ENCODE measurements around the gene ZNF606. TPM values are rescaled to one million over a fixed set of nuclear protein-coding genes. Genes with fewer than 3 reads are reported as not detected.
A peak's percentile ranks its signal among the peaks of the same experiment; 100 is the strongest.
"Not testable (repeated sequence)": the region's sequence is repeated elsewhere in the genome, so short reads cannot be mapped to it uniquely, and the experiment has no call there.

Gene ZNF606
- total RNA-seq, 1 donor from 2014 or later, result 39.1 TPM

DNA sequence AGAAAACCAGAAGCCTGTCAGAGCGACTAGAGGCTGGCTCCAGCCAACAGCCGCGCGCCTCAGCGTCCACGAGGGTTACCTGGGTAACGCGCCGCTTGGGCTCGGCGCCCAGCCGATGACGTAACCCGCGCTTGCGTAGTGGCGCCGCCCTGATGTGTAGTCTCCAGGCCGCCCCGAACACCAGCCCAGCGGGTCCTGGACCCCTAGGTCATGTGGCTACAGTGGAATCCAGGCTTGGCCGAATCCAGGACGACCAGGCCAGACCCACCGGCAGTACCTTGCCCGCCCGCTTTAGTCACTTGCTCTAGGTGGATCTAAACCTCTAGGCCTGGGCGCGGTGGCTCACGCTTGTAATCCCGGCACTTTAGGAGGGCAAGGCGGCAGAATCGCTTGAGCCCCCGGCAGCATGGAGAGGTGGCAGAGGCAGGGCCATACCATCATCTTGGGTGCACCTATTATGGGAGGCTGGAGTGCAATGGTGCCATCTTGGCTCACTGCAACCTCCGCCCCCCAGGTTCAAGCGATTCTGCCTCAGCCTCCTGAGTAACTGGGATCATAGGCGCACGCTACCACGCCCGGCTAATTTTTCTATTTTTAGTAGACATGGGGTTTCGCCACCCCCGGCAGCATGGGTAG is 7.2 kb upstream of the ZNF606 start:
- H3K36me3 Mint-ChIP-seq, result peaks cover 50% of the 10 kb centered on the region
- no peaks in the 10 kb centered on the region for H3K4me1 Mint-ChIP-seq (ENCODE audit: unreplicated experiment)
- H3K9me3 Mint-ChIP-seq, result peaks cover 28% of the 10 kb centered on the region
- no peaks in the 10 kb centered on the region for H3K27me3 Mint-ChIP-seq
- H3K4me3 Mint-ChIP-seq, result no peak overlapping the region
- no peak for DNase-seq (ENCODE audit: extremely low spot score, unreplicated experiment)
- TF ChIP-seq, protein P1, sequence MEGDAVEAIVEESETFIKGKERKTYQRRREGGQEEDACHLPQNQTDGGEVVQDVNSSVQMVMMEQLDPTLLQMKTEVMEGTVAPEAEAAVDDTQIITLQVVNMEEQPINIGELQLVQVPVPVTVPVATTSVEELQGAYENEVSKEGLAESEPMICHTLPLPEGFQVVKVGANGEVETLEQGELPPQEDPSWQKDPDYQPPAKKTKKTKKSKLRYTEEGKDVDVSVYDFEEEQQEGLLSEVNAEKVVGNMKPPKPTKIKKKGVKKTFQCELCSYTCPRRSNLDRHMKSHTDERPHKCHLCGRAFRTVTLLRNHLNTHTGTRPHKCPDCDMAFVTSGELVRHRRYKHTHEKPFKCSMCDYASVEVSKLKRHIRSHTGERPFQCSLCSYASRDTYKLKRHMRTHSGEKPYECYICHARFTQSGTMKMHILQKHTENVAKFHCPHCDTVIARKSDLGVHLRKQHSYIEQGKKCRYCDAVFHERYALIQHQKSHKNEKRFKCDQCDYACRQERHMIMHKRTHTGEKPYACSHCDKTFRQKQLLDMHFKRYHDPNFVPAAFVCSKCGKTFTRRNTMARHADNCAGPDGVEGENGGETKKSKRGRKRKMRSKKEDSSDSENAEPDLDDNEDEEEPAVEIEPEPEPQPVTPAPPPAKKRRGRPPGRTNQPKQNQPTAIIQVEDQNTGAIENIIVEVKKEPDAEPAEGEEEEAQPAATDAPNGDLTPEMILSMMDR (conservative IDR thresholded peaks at IDR 0.05), result no peak
- no peak overlapping the region for H3K27ac Mint-ChIP-seq

DNA sequence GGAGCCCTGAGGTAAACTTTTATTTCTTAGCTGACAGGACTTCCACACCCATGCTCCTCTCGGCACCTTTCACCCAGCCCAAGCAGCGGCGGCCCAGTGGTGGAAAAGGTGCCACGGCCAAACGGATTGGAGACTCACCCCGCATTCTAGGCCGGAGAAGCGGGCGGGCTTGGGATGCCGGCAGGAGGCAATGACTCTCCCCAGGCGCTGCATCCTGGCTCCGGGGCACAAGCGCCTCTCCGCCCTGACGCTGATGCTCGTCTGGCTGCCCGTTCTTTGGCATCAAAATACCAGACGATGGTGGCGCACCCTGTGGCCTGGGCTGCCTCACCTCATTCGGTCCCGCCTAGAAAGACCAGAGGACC is 6.7 kb upstream of the ZNF606 start:
- H3K4me1 Mint-ChIP-seq (ENCODE audit: unreplicated experiment), result no peaks in the 10 kb centered on the region
- peaks cover 32% of the 10 kb centered on the region for H3K9me3 Mint-ChIP-seq
- H3K27ac Mint-ChIP-seq, result no peak overlapping the region
- H3K36me3 Mint-ChIP-seq, result peaks cover 55% of the 10 kb centered on the region
- H3K27me3 Mint-ChIP-seq, result no peaks in the 10 kb centered on the region
- no peak overlapping the region for H3K4me3 Mint-ChIP-seq
- TF ChIP-seq, protein P1 (conservative IDR thresholded peaks at IDR 0.05), result no peak
- DNase-seq (ENCODE audit: extremely low spot score, unreplicated experiment), result no peak

DNA sequence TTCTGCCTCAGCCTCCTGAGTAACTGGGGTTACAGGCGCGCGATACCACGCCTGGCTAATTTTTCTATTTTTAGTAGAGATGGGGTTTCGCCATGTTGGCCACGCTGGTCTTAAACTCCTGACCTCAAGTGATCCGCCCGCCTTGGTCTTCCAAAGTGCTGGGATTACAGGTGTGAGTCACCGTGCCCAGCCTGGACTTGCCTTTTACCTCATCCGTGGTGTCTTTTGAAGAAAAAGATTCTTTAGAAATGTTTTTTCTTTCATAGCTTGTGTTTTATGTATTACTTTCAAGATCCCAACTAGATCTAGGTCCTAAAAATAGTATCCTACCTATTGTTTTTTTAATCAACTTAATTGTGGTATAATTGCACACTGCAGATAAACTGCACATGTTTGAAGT is 6.3 kb upstream of the ZNF606 start:
- H3K27ac Mint-ChIP-seq; H3K4me3 Mint-ChIP-seq; DNase-seq (ENCODE audit: extremely low spot score, unreplicated experiment); H3K27me3 Mint-ChIP-seq; H3K4me1 Mint-ChIP-seq (ENCODE audit: unreplicated experiment): not testable (repeated sequence)
- peaks cover 59% of the 10 kb centered on the region for H3K36me3 Mint-ChIP-seq
- H3K9me3 Mint-ChIP-seq, result peaks cover 35% of the 10 kb centered on the region

DNA sequence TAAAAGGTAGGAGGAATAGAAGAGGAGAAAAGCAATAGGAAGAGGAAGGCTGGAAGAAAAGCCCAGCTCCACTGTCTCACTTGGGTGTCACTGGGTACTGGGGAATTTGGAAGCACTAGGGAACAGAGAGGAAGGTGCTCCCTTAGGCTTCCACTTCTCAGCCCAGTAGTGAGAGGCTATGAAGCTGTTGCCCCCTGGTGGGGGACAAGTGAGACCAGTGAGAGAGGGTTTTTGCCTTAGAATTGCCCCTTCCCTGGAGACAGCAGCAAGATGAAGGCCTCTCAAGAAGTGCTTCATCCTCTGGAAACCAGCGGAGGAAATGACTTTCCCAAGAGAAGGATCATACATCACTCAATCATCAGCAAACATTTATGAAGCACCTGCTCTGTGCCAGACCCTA is 4.7 kb upstream of the ZNF606 start:
- TF ChIP-seq, protein P1 (conservative IDR thresholded peaks at IDR 0.05), result no peak
- H3K9me3 Mint-ChIP-seq, result peaks cover 31% of the 10 kb centered on the region
- no peak overlapping the region for H3K27ac Mint-ChIP-seq
- peaks cover 57% of the 10 kb centered on the region for H3K36me3 Mint-ChIP-seq
- H3K4me1 Mint-ChIP-seq (ENCODE audit: unreplicated experiment), result no peaks in the 10 kb centered on the region
- H3K27me3 Mint-ChIP-seq, result no peaks in the 10 kb centered on the region
- no peak for DNase-seq (ENCODE audit: extremely low spot score, unreplicated experiment)
- H3K4me3 Mint-ChIP-seq, result no peak overlapping the region

DNA sequence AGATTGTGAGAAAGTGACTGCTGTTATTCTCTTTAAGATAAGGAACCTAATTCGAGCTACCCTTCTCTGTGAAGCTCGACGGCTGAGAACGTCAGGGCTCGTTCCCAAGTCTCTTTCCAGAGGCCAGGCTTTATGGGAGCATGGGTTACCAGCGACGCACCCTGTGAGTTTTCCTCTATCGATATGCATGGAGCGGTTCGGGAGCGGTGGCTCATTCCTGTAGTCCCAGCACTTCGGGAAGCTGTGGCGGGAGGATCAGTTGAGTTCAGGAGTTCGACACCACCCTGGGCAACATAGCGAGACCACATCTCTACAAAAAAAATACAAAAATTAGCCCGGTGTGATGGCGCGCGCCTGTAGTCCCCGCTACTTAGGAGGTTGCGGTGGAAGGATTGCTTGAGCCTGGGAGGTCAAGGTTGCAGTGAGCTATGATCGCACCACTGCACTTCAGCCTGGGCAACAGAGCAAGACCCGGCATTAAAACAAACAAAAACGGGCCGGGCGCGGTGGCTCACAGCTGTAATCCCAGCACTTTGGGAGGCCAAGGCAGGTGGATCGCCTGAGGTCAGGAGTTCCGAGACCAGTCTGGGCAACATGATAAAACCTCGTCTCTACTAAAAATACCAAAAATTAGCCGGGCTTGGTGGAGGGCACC is 681 bp upstream of the ZNF606 start:
- no peak for DNase-seq (ENCODE audit: extremely low spot score, unreplicated experiment)
- H3K27me3 Mint-ChIP-seq, result no peaks in the 10 kb centered on the region
- H3K27ac Mint-ChIP-seq, result peak overlapping the region; percentile 81
- H3K9me3 Mint-ChIP-seq, result peaks cover 29% of the 10 kb centered on the region
- H3K4me1 Mint-ChIP-seq (ENCODE audit: unreplicated experiment), result peaks cover 5% of the 10 kb centered on the region
- TF ChIP-seq, protein P1 (conservative IDR thresholded peaks at IDR 0.05), result no peak
- H3K4me3 Mint-ChIP-seq, result peak overlapping the region; percentile 92
- peaks cover 76% of the 10 kb centered on the region for H3K36me3 Mint-ChIP-seq

DNA sequence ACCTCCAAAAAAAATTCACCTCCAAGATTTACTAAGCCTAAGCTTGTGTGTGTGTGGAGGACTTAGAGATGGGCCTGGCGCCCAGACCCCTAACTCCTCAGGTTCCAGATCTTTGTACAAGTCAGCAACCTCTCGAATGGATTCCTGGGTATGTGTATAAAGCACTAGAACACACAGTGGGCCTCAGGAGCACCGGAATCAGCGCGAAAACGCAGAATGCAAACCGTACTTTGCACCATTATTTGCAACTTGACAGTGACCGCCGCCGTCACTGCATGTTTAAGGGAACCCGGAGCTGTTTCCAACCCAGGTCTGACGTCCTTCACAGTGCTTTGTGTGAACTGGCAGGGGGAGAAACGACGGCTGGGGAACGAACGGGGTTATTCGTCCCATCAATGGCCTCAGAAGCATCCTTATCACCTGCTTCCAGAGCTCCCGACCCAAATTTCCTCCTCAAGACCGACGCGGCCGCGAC is 688 bp downstream of the ZNF606 start:
- peak overlapping the region; percentile 88 for H3K27ac Mint-ChIP-seq
- TF ChIP-seq, protein P1 (conservative IDR thresholded peaks at IDR 0.05), result no peak
- peaks cover 5% of the 10 kb centered on the region for H3K4me1 Mint-ChIP-seq (ENCODE audit: unreplicated experiment)
- H3K36me3 Mint-ChIP-seq, result peaks cover 79% of the 10 kb centered on the region
- peak overlapping the region; percentile 92 for H3K4me3 Mint-ChIP-seq
- H3K27me3 Mint-ChIP-seq, result no peaks in the 10 kb centered on the region
- DNase-seq (ENCODE audit: extremely low spot score, unreplicated experiment), result no peak
- peaks cover 30% of the 10 kb centered on the region for H3K9me3 Mint-ChIP-seq
